K562 (cell line): ENCODE results near the gene IL17REL. TPM values are rescaled to one million over a fixed set of nuclear protein-coding genes. Genes with fewer than 3 reads are reported as not detected.
A peak's percentile ranks its signal among the peaks of the same experiment; 100 is the strongest.

Source experiments
- RBFOX2 ChIP-seq: fragments of 200-400 bp; formaldehyde crosslinking; IDR thresholded peaks from 2 replicates; pipeline ENCODE4 v1.6.1; 2017; ENCODE audit warnings: low read depth, mild to moderate bottlenecking, low read length, moderate library complexity
- RBM15 ChIP-seq: fragments of 200-400 bp; formaldehyde crosslinking; IDR thresholded peaks from 2 replicates; pipeline ENCODE4 v1.6.1; 2018; ENCODE audit warnings: mild to moderate bottlenecking, low read length, moderate library complexity; ENCODE audit not compliant: insufficient read depth
- STAT5A ChIP-seq: IDR thresholded peaks from 2 replicates; pipeline ENCODE4 v1.6.1; 2012; ENCODE audit warnings: low read length, inconsistent platforms, borderline replicate concordance
- ZNF165 ChIP-seq: fragments of 250-450 bp; sonication (Bioruptor Pico); IDR thresholded peaks from 2 replicates; pipeline ENCODE4 v1.4.0; 2020; ENCODE audit warnings: borderline replicate concordance
- ZNF449 ChIP-seq: fragments of 250-450 bp; sonication (Bioruptor Pico); IDR thresholded peaks from 2 replicates; pipeline ENCODE4 v1.8.0; 2022; ENCODE audit warnings: moderate library complexity, mild to moderate bottlenecking, inconsistent platforms
- polyA plus RNA-seq, 8 experiments: library from polyadenylated mRNA; depleted of rRNA in 4 of 8; stranded (reverse) in 5 of 8; unstranded in 3 of 8; fragments of >200 nt; fragmentation: Nextera tagmentation in 2 of 8; fragmentation: Illumina TruSeq in 1 of 8; extraction: Ambion mirVana in 2 of 8; extraction: Trizol in 1 of 8; gene quantifications; 2 replicates each; pipeline versions ENCODE4 v1.2.1 to v1.2.3, GENCODE V29; 2011 to 2014; ENCODE audit warnings: inconsistent platforms in 1 of 8, missing spikeins in 1 of 8
- total RNA-seq, 7 experiments: library from RNA; depleted of rRNA in 6 of 7; stranded (reverse); fragments of >200 nt in 6 of 7; fragmentation: Illumina TruSeq in 2 of 7; extraction: Trizol in 2 of 7; gene quantifications; 2 replicates each; pipeline versions ENCODE4 v1.2.1 to v1.2.3, GENCODE V29; 2011 to 2021; ENCODE audit warnings: low replicate concordance in 1 of 7
- TF ChIP-seq, protein P1 (sequence below), 2 experiments: fragments of 450-650 bp; conservative IDR thresholded peaks; 2 replicates each; pipeline ENCODE4 v1.6.1; 2017; ENCODE audit warnings: mild to moderate bottlenecking in 2 of 2, moderate library complexity in 2 of 2

The IL17REL gene
- total and polyA plus RNA-seq, 9 of the 15 experiments (the other 6 are each of a cell fraction or from before 2014, with no cell fraction given) = 0.05 to 0.42 (median 0.11) TPM; not detected in 4

DNA sequence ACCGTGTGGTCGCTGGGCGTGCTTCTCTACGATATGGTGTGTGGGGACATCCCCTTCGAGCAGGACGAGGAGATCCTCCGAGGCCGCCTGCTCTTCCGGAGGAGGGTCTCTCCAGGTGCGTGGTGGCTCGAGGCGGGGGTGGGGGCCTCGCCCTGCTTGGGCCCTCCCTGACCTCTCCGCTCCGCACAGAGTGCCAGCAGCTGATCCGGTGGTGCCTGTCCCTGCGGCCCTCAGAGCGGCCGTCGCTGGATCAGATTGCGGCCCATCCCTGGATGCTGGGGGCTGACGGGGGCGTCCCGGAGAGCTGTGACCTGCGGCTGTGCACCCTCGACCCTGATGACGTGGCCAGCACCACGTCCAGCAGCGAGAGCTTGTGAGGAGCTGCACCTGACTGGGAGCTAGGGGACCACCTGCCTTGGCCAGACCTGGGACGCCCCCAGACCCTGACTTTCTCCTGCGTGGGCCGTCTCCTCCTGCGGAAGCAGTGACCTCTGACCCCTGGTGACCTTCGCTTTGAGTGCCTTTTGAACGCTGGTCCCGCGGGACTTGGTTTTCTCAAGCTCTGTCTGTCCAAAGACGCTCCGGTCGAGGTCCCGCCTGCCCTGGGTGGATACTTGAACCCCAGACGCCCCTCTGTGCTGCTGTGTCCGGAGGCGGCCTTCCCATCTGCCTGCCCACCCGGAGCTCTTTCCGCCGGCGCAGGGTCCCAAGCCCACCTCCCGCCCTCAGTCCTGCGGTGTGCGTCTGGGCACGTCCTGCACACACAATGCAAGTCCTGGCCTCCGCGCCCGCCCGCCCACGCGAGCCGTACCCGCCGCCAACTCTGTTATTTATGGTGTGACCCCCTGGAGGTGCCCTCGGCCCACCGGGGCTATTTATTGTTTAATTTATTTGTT lies 49.6 kb downstream of the IL17REL start (continued):
- TF ChIP-seq, protein P1, sequence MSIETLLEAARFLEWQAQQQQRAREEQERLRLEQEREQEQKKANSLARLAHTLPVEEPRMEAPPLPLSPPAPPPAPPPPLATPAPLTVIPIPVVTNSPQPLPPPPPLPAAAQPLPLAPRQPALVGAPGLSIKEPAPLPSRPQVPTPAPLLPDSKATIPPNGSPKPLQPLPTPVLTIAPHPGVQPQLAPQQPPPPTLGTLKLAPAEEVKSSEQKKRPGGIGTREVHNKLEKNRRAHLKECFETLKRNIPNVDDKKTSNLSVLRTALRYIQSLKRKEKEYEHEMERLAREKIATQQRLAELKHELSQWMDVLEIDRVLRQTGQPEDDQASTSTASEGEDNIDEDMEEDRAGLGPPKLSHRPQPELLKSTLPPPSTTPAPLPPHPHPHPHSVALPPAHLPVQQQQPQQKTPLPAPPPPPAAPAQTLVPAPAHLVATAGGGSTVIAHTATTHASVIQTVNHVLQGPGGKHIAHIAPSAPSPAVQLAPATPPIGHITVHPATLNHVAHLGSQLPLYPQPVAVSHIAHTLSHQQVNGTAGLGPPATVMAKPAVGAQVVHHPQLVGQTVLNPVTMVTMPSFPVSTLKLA (conservative IDR thresholded peaks at IDR 0.05) = 0 out of 4 replicates have a peak, but pooled peaks of 1 of the 2 experiments have one; percentile 8
- no peak for TF ChIP-seq STAT5A
- no peak for TF ChIP-seq ZNF449 (CRISPR knock-in tag)
- no peak for TF ChIP-seq RBM15
- TF ChIP-seq ZNF165 (CRISPR knock-in tag) = no peak
- peak; percentile 81 for TF ChIP-seq RBFOX2
